ENCODE measurements around the gene HSPB6.
"Not testable (repeated sequence)": the region's sequence is repeated elsewhere in the genome, so short reads cannot be mapped to it uniquely, and the experiment has no call there.

The HSPB6 gene

GRCh38 chr19:35785339-35785627 is 28.5 kb upstream of the HSPB6 start:
- DNase-seq (ENCODE audit: low read depth): no peak

GRCh38 chr19:35784503-35785338 is 27.9 kb upstream of the HSPB6 start:
- DNase-seq (ENCODE audit: low read depth): no peak

DNA sequence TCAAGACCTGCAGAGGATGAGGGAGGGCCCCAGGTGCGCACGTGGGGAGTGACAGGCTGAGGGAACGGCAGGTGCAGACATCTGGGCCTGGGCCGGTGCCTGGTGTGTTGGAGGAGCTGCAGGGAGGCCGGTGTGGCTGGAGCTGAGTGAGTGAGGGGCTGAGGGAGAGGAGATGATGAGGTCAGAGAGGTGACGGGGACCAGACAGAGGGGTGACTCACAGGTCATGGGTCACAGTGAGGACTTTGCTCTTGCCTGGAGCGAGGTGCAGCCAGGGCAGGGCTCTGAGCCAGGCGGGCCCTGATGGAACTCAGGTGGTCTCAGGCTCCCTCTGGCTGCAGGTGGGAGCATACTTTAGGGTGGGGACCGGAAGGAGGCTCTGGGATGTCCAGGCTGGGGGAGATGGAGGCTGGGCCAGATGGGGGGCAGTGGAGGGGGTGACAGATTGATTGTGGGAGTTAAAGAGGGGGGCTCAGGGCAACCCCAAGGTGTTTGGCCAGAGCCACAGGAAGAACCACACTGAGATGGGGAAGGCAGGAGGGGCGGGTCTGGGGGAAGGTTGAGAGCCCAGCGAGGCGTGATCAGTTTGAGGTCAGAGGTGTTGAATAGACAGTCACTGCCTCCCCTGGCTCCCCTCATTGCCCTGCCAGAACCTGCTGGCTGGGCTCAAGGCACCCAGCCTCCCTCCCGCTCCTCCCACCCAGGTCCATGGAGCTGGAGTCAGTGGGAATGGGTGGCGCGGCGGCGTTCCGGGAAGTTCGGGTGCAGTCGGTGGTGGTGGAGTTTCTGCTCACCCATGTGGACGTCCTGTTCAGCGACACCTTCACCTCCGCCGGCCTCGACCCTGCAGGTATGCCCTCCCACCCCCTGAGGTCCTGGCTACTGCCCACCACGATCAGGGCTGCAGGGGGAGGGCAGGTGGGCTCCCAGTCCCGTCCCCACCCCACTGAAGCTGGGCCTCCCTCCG is 26.9 kb upstream of the HSPB6 start:
- DNase-seq (ENCODE audit: low read depth): no peak

- DNase-seq (ENCODE audit: low read depth): no peak
Observed at GRCh38 chr19:35782589-35782988, 25.8 kb upstream of the HSPB6 start.

GRCh38 chr19:35781650-35782049 is 24.8 kb upstream of the HSPB6 start:
- no peak for DNase-seq (ENCODE audit: low read depth)

DNA sequence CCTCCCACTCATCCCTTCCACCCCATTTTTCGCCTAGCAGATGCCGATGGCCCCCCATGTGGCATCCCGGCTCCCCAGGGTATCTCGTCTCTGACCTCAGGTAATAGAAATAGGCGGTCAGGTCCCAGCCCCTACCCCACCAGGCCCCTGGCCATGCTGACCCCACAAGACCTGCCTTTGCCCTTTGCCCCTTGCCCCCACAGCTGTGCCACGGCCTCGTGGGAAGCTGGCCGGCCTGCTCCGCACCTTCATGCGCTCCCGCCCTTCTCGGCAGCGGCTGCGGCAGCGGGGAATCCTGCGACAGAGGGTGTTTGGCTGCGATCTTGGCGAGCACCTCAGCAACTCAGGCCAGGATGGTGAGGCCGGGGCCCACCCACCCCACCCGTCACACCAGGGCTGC is 23.9 kb upstream of the HSPB6 start:
- no peak for DNase-seq (ENCODE audit: low read depth)

GRCh38 chr19:35780058-35780457 is 23.2 kb upstream of the HSPB6 start:
- no peak for DNase-seq (ENCODE audit: low read depth)

GRCh38 chr19:35779033-35779432 is 22.2 kb upstream of the HSPB6 start:
- no peak for DNase-seq (ENCODE audit: low read depth)

- DNase-seq (ENCODE audit: low read depth): no peak
Observed at GRCh38 chr19:35777961-35778360, 21.1 kb upstream of the HSPB6 start.

- DNase-seq (ENCODE audit: low read depth): no peak
Observed at GRCh38 chr19:35777086-35777841, 20.4 kb upstream of the HSPB6 start.

DNA sequence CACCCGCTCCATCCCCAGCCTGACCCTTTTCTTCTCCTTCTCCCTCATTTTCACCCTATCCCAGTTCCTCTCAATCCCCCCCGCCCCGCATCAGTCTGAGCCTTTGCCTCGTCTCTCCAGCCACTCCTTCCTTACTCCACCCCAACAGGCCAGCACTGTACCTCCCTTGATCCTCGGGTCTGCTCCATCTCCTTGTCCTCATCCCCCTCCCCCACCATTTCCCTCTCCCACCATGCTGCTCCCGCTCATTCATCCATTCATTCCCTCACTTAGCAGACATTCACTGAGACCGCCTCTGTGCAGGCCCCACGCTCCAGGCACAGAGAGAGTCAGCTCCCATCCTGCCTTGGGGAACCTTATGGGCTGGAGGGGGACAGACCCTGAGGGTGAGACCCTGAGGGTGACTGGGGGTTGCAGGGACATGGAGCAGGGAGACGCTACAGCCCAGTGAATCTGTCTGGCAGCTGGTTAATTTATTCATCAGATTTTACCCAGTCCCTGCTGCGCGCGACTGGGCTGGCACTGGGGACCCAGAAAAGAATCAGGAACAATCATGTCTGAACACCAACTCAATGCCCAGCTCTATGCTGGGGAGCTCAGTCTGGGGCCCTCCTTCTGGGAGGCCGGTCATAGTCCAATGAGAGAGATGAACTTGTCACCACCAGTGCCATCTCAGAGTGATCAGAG is 19.4 kb upstream of the HSPB6 start:
- DNase-seq (ENCODE audit: low read depth): no peak

- DNase-seq (ENCODE audit: low read depth): peak; percentile 98
Observed at GRCh38 chr19:35775298-35776101, 18.7 kb upstream of the HSPB6 start, which contains the start of gene ARHGAP33. Gene ARHGAP33 (plus strand): TSS chr19:35775564. CDS start chr19:35775659, 95 bp downstream.

- DNase-seq (ENCODE audit: low read depth): no peak
Observed at GRCh38 chr19:35775046-35775297, 18.1 kb upstream of the HSPB6 start.

GRCh38 chr19:35774274-35775045 is 17.6 kb upstream of the HSPB6 start:
- DNase-seq (ENCODE audit: low read depth): no peak

DNA sequence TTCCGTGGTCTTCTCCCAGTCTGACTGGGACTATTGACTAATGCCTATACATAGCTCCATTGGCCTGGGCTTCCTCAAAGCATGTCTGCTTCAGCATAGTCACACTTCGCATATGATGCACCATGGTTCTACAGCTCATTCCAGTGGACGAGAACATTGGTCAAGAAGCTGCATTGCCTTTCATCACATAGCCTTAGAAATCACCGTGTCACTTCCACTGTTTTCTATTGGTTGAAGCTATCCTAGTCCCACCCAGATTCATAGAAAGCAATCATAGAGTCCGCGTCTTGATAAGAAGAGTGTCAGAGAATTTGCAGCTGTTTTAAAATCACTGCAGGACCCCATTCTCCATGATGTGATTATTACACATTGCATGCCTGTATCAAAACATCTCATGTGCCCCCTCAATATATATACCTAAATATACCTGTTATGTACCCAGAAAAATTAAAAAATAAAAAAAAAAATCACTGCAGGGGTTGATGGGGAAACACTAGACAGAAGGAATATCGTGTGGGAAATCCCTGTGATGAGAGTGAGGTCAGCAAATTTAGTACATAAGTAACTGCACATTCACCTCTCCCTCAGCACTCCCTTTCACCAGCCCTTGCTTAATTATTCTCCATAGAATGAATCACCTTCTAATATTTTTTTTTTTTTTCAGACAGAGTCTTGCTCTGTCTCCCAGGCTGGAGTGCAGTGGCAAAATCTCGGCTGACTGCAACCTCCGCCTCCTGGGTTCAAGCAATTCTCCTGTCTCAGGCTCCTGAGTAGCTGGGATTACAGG is 16.4 kb upstream of the HSPB6 start:
- DNase-seq (ENCODE audit: low read depth): no peak

GRCh38 chr19:35772362-35772761 is 15.5 kb upstream of the HSPB6 start:
- not testable (repeated sequence) for DNase-seq (ENCODE audit: low read depth)

DNA sequence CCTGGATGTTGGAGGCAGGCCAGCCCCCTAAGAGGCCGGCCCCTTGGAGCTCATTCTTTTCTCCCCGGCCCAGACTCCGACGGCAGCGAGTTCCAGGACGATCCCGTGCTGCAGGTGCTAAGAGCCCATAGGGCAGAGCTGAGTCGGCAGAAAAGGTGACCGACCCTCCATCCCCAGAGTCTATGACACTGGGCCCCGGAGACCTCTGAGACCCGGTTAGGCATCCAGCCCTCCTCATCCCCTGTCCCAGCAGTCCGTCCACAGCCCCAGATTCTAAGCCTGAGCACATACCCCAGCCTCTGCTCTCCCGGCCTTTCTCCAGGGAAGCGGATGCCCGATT is 11.2 kb upstream of the HSPB6 start:
- DNase-seq (ENCODE audit: low read depth): no peak

DNA sequence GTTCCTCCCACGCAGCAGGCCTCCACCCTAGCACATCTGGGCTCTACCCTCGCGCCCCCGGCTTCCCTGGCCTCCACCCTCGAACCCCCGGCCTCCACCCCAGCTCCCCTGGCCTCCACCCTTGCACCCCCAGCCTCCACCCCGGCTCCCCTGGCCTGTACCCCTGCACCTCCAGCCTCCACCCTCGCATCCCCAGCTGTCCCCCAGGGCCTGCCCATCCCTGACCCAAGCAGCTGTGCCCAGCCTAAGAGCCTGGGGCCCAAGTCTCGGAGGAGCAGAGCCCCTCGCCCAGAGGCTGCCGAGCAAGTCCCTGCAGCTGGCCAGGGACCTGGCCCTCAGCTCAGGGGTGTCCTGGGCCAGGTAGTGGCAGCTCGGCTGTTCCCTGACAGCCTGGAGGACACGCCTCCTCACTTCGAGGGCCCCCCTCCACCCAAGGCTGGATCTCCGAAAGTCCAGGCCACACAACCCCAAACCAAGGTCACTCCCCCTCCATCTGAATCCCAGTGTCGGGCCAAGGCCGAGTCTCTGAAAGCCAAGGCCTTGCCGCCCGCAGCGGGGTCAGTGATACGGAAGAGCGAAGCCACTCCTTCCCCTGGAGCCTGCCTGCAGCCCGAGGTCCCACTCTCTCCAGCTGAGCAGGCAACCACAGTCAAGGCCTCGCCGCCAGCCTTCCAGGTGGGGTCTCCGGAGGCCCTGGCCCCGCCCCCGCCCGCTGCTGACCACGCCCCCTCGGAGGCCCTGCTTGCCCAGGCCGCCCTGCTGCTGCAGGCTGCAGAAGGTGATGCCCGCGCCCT is 10.7 kb upstream of the HSPB6 start:
- no peak for DNase-seq (ENCODE audit: low read depth)

DNA sequence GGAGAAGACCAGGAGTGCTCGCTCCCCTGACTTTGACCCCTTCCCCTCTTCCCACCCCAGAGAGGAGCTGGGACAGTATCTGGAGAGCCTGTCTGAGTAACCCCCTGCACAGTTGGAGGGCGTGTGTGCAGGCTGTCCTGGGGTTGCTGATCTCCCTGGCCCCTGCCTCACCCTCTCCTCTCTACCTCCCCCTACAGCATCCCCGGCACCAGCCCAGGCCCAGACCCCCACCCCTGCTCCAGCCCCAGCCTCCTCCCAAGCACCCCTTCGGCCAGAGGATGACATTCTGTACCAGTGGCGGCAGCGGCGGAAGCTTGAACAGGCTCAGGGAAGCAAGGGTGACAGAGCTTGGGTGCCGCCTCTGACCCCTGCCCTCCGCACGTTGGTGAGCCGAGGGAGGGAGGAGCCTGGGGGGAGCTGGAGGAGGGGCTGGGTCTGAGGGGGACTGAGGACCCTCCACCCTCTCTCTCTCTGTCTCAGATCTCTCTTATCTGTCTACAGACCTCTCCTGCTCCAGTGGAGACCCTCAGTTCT is 9.8 kb upstream of the HSPB6 start:
- DNase-seq (ENCODE audit: low read depth): no peak

All from activated T-cell treated with anti-CD3 and anti-CD28 coated beads for 24 hours (primary cell).